ENCODE results near the gene SOX6. TPM values are rescaled to one million over a fixed set of nuclear protein-coding genes. Genes with fewer than 3 reads are reported as not detected.

SOX6 gene
- total RNA-seq, 2 experiments from 2014 or later = 0.36 TPM; not detected in 1

- CTCF ChIA-PET = no interaction called here
- no peak for ATAC-seq
- no peaks in the 10 kb centered on the region for H3K9me3 Mint-ChIP-seq
- intact Hi-C loops (cut with micrococcal nuclease) = no loop called here
- DNase-seq = no peak
- no peak overlapping the region for H3K27ac Mint-ChIP-seq
- TF ChIP-seq CTCF (IDR thresholded peaks at IDR 0.05) = no peak
- POLR2A ChIA-PET = no interaction called here
- H3K4me3 Mint-ChIP-seq = no peak overlapping the region
- peaks cover 2% of the 10 kb centered on the region for H3K4me1 Mint-ChIP-seq (ENCODE audit: low read depth)
- no peaks in the 10 kb centered on the region for H3K27me3 Mint-ChIP-seq
- no peaks in the 10 kb centered on the region for H3K36me3 Mint-ChIP-seq (ENCODE audit: low read depth)
Observed at GRCh38 chr11:15968461-15969130, 387.8 kb downstream of the SOX6 start.

- ATAC-seq (no peak), DNase-seq (no peak)
- CTCF ChIA-PET = interaction anchor here (0.6 kb wide), 1 partner anchor 435 kb away, joined by 4 read pairs; no protein-coding TSS in a partner anchor
- H3K4me1 Mint-ChIP-seq (ENCODE audit: low read depth) = peaks cover 2% of the 10 kb centered on the region
- H3K36me3 Mint-ChIP-seq (ENCODE audit: low read depth) = no peaks in the 10 kb centered on the region
- POLR2A ChIA-PET = no interaction called here
- no peaks in the 10 kb centered on the region for H3K9me3 Mint-ChIP-seq
- no peak overlapping the region for H3K27ac Mint-ChIP-seq
- H3K4me3 Mint-ChIP-seq = no peak overlapping the region
- TF ChIP-seq CTCF (IDR thresholded peaks at IDR 0.05) = no peak
- no peaks in the 10 kb centered on the region for H3K27me3 Mint-ChIP-seq
- intact Hi-C loops (cut with micrococcal nuclease) = no loop called here
Observed at GRCh38 chr11:15967966-15968365, 388.4 kb downstream of the SOX6 start.

- no peak overlapping the region for H3K4me3 Mint-ChIP-seq
- ChIA-PET CTCF (interaction anchor here (0.6 to 0.7 kb wide), 2 partner anchors 226 to 435 kb away, joined by 3 to 4 read pairs; no protein-coding TSS in a partner anchor), POLR2A (interaction anchor here (0.6 kb wide), 2 partner anchors 15 to 492 kb away, joined by 3 to 4 read pairs; no protein-coding TSS in a partner anchor)
- DNase-seq (no peak), ATAC-seq (no peak)
- H3K36me3 Mint-ChIP-seq (ENCODE audit: low read depth) = no peaks in the 10 kb centered on the region
- H3K9me3 Mint-ChIP-seq = no peaks in the 10 kb centered on the region
- intact Hi-C loops (cut with micrococcal nuclease) = no loop called here
- peaks cover 2% of the 10 kb centered on the region for H3K4me1 Mint-ChIP-seq (ENCODE audit: low read depth)
- H3K27ac Mint-ChIP-seq = no peak overlapping the region
- no peaks in the 10 kb centered on the region for H3K27me3 Mint-ChIP-seq
- TF ChIP-seq CTCF (IDR thresholded peaks at IDR 0.05) = no peak
Observed at GRCh38 chr11:15967166-15967565, 389.2 kb downstream of the SOX6 start.

GRCh38 chr11:15965562-15966250 lies 390.6 kb downstream of the SOX6 start:
- ATAC-seq = no peak
- Mint-ChIP-seq H3K4me3 (no peak overlapping the region), H3K4me1 (ENCODE audit: low read depth) (peaks cover 2% of the 10 kb centered on the region), H3K27ac (no peak overlapping the region), H3K27me3 (no peaks in the 10 kb centered on the region), H3K9me3 (no peaks in the 10 kb centered on the region), H3K36me3 (ENCODE audit: low read depth) (no peaks in the 10 kb centered on the region)
- ChIA-PET CTCF (no interaction called here), POLR2A (no interaction called here)
- intact Hi-C loops (cut with micrococcal nuclease) = no loop called here
- DNase-seq = no peak
- TF ChIP-seq CTCF (IDR thresholded peaks at IDR 0.05) = no peak

GRCh38 chr11:15963266-15963665 lies 393.1 kb downstream of the SOX6 start:
- CTCF ChIA-PET = no interaction called here

More at GRCh38 chr11:15963266-15963665, 393.1 kb downstream of the SOX6 start:
- POLR2A ChIA-PET = no interaction called here
- no peak for ATAC-seq
- H3K9me3 Mint-ChIP-seq = no peaks in the 10 kb centered on the region
- no peak for TF ChIP-seq CTCF (IDR thresholded peaks at IDR 0.05)
- no peaks in the 10 kb centered on the region for H3K27me3 Mint-ChIP-seq
- no peaks in the 10 kb centered on the region for H3K4me1 Mint-ChIP-seq (ENCODE audit: low read depth)
- intact Hi-C loops (cut with micrococcal nuclease) = no loop called here
- H3K4me3 Mint-ChIP-seq = no peak overlapping the region
- no peak overlapping the region for H3K27ac Mint-ChIP-seq
- no peaks in the 10 kb centered on the region for H3K36me3 Mint-ChIP-seq (ENCODE audit: low read depth)
- no peak for DNase-seq
